ENCODE data around the gene RPL32.

RPL32 gene

DNA sequence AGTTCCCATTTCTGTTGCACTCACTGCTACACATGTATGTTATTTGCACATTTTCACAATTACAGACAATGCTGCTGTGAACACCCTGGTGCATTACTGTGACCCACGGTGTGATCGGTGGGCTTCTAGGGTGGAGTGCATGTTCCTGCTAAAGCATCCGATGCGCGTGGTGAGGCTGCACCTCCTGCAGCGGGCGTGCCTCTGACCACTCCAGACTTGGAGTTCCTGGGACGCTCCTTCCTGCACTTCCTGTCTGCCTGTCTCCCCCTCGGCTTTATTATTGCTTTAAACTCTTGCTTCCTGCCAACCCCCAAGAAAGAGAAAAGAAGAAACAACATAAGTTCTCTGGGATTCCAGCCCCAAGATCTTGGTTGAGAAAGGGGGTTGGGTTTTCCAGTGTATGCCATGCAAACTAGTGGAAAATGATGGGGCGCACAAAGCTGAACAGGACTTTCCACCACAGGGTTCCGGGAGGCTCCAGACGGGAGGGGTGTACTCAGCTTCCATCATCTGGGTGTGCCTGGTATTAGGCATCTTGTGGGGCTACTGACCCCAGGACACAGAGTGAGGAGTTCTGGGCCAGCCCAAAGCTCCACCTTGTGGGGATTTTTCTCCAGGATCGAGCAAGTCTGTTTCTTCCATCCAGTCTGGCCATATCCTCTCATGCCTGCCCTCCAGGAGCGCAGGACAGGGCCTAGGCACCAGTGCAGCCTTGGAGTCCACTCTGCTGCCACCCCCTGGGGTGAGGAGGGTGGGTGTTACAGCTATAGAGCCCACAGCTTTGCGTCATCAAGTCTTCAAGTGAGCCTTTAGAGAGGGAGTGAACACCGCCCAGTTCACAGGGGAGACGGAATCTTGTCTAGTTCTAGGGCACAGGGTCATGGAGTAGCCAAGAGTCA lies 11.2 kb downstream of the RPL32 start:
- H3K27ac ChIP-seq: peak overlapping the region; percentile 24; the same call in 1 of the 2 replicates

GRCh38 chr3:12829404-12829803 lies 12.0 kb downstream of the RPL32 start:
- H3K27ac ChIP-seq: peak overlapping the region; percentile 24; the same call in 1 of the 2 replicates
- TF ChIP-seq, protein P1, sequence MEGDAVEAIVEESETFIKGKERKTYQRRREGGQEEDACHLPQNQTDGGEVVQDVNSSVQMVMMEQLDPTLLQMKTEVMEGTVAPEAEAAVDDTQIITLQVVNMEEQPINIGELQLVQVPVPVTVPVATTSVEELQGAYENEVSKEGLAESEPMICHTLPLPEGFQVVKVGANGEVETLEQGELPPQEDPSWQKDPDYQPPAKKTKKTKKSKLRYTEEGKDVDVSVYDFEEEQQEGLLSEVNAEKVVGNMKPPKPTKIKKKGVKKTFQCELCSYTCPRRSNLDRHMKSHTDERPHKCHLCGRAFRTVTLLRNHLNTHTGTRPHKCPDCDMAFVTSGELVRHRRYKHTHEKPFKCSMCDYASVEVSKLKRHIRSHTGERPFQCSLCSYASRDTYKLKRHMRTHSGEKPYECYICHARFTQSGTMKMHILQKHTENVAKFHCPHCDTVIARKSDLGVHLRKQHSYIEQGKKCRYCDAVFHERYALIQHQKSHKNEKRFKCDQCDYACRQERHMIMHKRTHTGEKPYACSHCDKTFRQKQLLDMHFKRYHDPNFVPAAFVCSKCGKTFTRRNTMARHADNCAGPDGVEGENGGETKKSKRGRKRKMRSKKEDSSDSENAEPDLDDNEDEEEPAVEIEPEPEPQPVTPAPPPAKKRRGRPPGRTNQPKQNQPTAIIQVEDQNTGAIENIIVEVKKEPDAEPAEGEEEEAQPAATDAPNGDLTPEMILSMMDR (conservative IDR thresholded peaks at IDR 0.05): no peak

More for the DNA sequence above, 11.2 kb downstream of the RPL32 start:
- TF ChIP-seq, protein P1 (conservative IDR thresholded peaks at IDR 0.05): peak; percentile 28

DNA sequence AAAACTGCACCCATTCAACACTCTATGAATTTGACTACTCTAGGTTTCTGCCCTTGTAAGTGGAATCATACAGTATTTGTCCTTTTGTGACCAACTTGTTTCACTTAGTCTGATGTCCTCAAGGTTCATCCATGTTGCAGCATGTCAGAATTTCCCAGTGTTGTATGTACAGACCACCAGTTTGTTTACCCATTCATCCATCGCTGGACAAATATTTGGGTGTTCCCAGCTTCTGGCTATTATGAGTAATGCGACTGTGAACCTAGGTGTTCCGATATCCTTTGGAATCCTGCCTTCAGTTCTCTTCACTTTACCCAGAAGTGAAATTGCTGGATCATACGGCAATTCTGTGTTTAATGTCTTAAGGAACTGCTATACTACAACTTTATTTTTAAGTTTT lies 12.6 kb downstream of the RPL32 start:
- TF ChIP-seq, protein P1 (conservative IDR thresholded peaks at IDR 0.05): no peak
- H3K27ac ChIP-seq: peak overlapping the region; percentile 24; the same call in 1 of the 2 replicates

GRCh38 chr3:12825156-12825555 lies 16.2 kb downstream of the RPL32 start:
- no peak overlapping the region for H3K27ac ChIP-seq

DNA sequence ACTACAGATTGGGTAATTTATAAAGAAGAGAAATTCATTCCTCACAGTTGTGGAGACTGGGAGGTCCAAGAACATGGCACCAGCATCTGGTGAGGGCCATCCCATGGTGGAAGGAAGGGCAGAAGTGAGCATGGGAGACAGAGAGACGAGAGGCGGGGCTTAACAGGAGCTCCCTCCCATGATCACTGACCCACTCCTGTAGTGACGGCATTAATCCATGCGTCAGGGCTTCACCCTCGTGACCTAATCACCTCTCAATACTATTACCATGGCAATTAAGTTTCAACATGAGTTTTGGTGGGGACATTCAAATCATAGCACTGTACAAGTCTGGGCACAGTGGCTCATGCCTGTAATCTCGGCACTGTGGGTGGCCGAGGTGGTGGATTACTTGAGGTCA lies 17.1 kb downstream of the RPL32 start:
- H3K27ac ChIP-seq: no peak overlapping the region
- TF ChIP-seq, protein P1 (conservative IDR thresholded peaks at IDR 0.05): no peak

More at GRCh38 chr3:12825156-12825555, 16.2 kb downstream of the RPL32 start:
- TF ChIP-seq, protein P1 (conservative IDR thresholded peaks at IDR 0.05): no peak

GRCh38 chr3:12822725-12823373 lies 18.5 kb downstream of the RPL32 start:
- TF ChIP-seq, protein P1 (conservative IDR thresholded peaks at IDR 0.05): peak; percentile 78
- no peak overlapping the region for H3K27ac ChIP-seq

DNA sequence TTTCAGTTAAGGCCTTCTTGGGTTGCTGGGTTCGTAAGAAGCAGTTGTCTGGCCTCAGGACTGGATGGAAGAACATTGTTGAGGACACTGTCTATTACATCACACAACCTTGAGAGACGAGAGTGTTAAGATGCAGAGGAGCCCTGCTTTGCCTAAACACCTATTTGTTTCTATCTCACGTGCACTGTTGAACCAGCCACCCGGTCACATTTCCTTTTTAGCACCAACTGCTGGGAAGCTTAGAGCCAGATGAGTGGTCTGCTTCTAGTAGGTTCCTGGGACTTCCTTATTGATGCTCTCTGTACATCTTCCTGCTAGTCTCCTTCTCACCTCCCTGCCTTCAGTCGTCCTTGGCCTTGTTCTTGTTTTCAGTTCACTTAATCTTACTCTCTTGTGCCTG lies 22.6 kb downstream of the RPL32 start:
- TF ChIP-seq, protein P1 (conservative IDR thresholded peaks at IDR 0.05): no peak
- H3K27ac ChIP-seq: no peak overlapping the region
